AG04450 (cell line): ENCODE results near the gene PRCC. TPM values are rescaled to one million over a fixed set of nuclear protein-coding genes. Genes with fewer than 3 reads are reported as not detected.

Experiments
- CTCF ChIA-PET: fragments of 300-600, 350-600 bp; formaldehyde crosslinking; extraction: SDS; loops from one replicate; lab custom pipeline; 2022; ENCODE audit warnings: antibody characterized with exemption, inconsistent platforms; lab: Charles Lee
- POLR2A ChIA-PET: fragments of 350-600 bp; formaldehyde crosslinking; extraction: SDS; loops from one replicate; lab custom pipeline; 2021; ENCODE audit warnings: antibody characterized with exemption, inconsistent platforms; lab: Yijun Ruan, JAX
- DNase-seq: peaks from one replicate; pipeline ENCODE4 v3.0.0-alpha.2; 2011; ENCODE audit warnings: low read depth, low spot score
- H3K27ac ChIP-seq: one replicate; pipeline ENCODE4 v1.5.1; 2012; ENCODE audit warnings: low read depth, low read length, control low read depth
- H3K27me3 ChIP-seq: one replicate; pipeline ENCODE4 v1.6.0; 2012; ENCODE audit warnings: low read length; ENCODE audit not compliant: control insufficient read depth, insufficient read depth
- H3K4me3 ChIP-seq: 2 replicates; pipeline ENCODE4 v1.5.1; 2011; ENCODE audit warnings: mild to moderate bottlenecking, low read depth, low read length, control low read depth
- H3K9me3 ChIP-seq: 2 replicates; pipeline ENCODE4 v1.5.1; 2012; ENCODE audit warnings: low read length; ENCODE audit not compliant: control insufficient read depth, insufficient read depth
- CTCF ChIP-seq: IDR thresholded peaks from 2 replicates; pipeline ENCODE4 v1.5.1; 2011; ENCODE audit warnings: low read depth, low read length, control low read depth, inconsistent platforms
- polyA plus RNA-seq: library from polyadenylated mRNA; depleted of rRNA; stranded (reverse); fragments of >200 nt; gene quantifications from 2 replicates; pipeline ENCODE4 v1.2.3, GENCODE V29; 2011

The PRCC gene
- polyA plus RNA-seq, 1 experiment, result 51.1 TPM

GRCh38 chr1:156726549-156727226, 40.6 kb upstream of the PRCC start:
- CTCF ChIA-PET, result interaction anchor here (0.7 to 12.5 kb wide), 41 partner anchors 12 to 348 kb away, joined by 3 to 616 read pairs (median 7); partner anchors contain the start of genes CRABP2, HDGF, INSRR and MRPL24

GRCh38 chr1:156727492-156727891, 39.8 kb upstream of the PRCC start:
- Histone ChIP-seq H3K9me3 (no peaks in the 10 kb centered on the region), H3K4me3 (peak overlapping the region; percentile 100), H3K27me3 (no peaks in the 10 kb centered on the region), H3K27ac (no peak overlapping the region)
- CTCF ChIA-PET, result interaction anchor here (0.6 to 12.5 kb wide), 21 partner anchors 13 to 347 kb away, joined by 3 to 616 read pairs (median 10); partner anchors contain the start of genes CRABP2, INSRR, NES and NTRK1
- DNase-seq, result no peak
- TF ChIP-seq CTCF, result no peak
- POLR2A ChIA-PET, result interaction anchor here (1.3 to 4.3 kb wide), 4 partner anchors 13 to 132 kb away, joined by 4 to 37 read pairs (median 20); partner anchors contain the start of genes HDGF, INSRR and MRPL24

More at GRCh38 chr1:156726549-156727226, 40.6 kb upstream of the PRCC start:
- no peaks in the 10 kb centered on the region for H3K9me3 ChIP-seq
- DNase-seq, result no peak
- no peaks in the 10 kb centered on the region for H3K27me3 ChIP-seq
- TF ChIP-seq CTCF, result peak; percentile 71
- POLR2A ChIA-PET, result interaction anchor here (4.3 kb wide), 1 partner anchor 36 kb away, joined by 37 read pairs; no protein-coding TSS in a partner anchor
- H3K27ac ChIP-seq, result no peak overlapping the region
- H3K4me3 ChIP-seq, result peak overlapping the region; percentile 56

GRCh38 chr1:156727926-156728598, 39.3 kb upstream of the PRCC start, which contains the start of gene METTL25B:
Gene METTL25B, plus strand, starts transcription at chr1:156728469. Its CDS starts 636 bp downstream, at chr1:156729105.
- H3K27ac ChIP-seq, result peak within 1 kb of the TSS; percentile 95
- DNase-seq, result no peak
- no peaks in the 10 kb centered on the region for H3K9me3 ChIP-seq
- H3K27me3 ChIP-seq, result no peaks in the 10 kb centered on the region
- ChIA-PET POLR2A (interaction anchor here (0.6 to 4.3 kb wide), 11 partner anchors 13 to 131 kb away, joined by 3 to 37 read pairs (median 5); partner anchors contain the start of genes CRABP2, HDGF, INSRR and MRPL24), CTCF (interaction anchor here (0.6 to 12.5 kb wide), 12 partner anchors 14 to 200 kb away, joined by 4 to 616 read pairs (median 64); partner anchors contain the start of genes CRABP2, INSRR, NES and NTRK1)
- no peak for TF ChIP-seq CTCF
- H3K4me3 ChIP-seq, result peak within 1 kb of the TSS; percentile 100

- 0 out of 2 replicates have a peak, but pooled peaks have one; percentile 13 for TF ChIP-seq CTCF
- Histone ChIP-seq H3K27ac (peak within 1 kb of the TSS; percentile 95), H3K4me3 (peak within 1 kb of the TSS; percentile 100), H3K27me3 (no peaks in the 10 kb centered on the region), H3K9me3 (no peaks in the 10 kb centered on the region)
- ChIA-PET CTCF (interaction anchor here (1.3 to 12.5 kb wide), 7 partner anchors 14 to 199 kb away, joined by 4 to 616 read pairs (median 64); partner anchors contain the start of gene CRABP2), POLR2A (interaction anchor here (0.7 to 4.3 kb wide), 11 partner anchors 12 to 199 kb away, joined by 3 to 37 read pairs (median 5); partner anchors contain the start of genes CRABP2, HDGF, INSRR and MRPL24)
- DNase-seq, result peak; percentile 96
Measured at GRCh38 chr1:156728599-156729462, 38.5 kb upstream of the PRCC start, which contains the start of gene ISG20L2. Gene ISG20L2, minus strand, starts transcription at chr1:156728766. Its CDS starts 1,114 bp downstream, at chr1:156727652.
